ENCODE results near the gene NAV2. TPM values are rescaled to one million over a fixed set of nuclear protein-coding genes. Genes with fewer than 3 reads are reported as not detected.

The NAV2 gene
- total RNA-seq, 2 experiments from 2014 or later: 2.9 to 4.1 TPM

GRCh38 chr11:19972091-19972490 is 259.5 kb downstream of the NAV2 start:
- peaks cover 1% of the 10 kb centered on the region for H3K36me3 Mint-ChIP-seq
- no peaks in the 10 kb centered on the region for H3K9me3 Mint-ChIP-seq
- DNase-seq (no peak), ATAC-seq (ENCODE audit: low read depth) (no peak)
- peaks cover 6% of the 10 kb centered on the region for H3K4me1 Mint-ChIP-seq
- peaks cover 16% of the 10 kb centered on the region for H3K27me3 Mint-ChIP-seq
- POLR2A ChIA-PET: no interaction called here
- no peak overlapping the region for H3K4me3 Mint-ChIP-seq
- H3K27ac Mint-ChIP-seq: no peak overlapping the region

GRCh38 chr11:19972651-19973050 is 260.0 kb downstream of the NAV2 start:
- Mint-ChIP-seq H3K27me3 (peaks cover 18% of the 10 kb centered on the region), H3K9me3 (no peaks in the 10 kb centered on the region), H3K36me3 (peaks cover 1% of the 10 kb centered on the region), H3K4me3 (no peak overlapping the region), H3K27ac (no peak overlapping the region), H3K4me1 (peaks cover 6% of the 10 kb centered on the region)
- POLR2A ChIA-PET: no interaction called here
- DNase-seq: no peak
- ATAC-seq (ENCODE audit: low read depth): no peak

- H3K27me3 Mint-ChIP-seq: peaks cover 15% of the 10 kb centered on the region
- H3K9me3 Mint-ChIP-seq: no peaks in the 10 kb centered on the region
- DNase-seq: no peak
- no peak overlapping the region for H3K4me3 Mint-ChIP-seq
- no peak overlapping the region for H3K27ac Mint-ChIP-seq
- peaks cover 6% of the 10 kb centered on the region for H3K4me1 Mint-ChIP-seq
- H3K36me3 Mint-ChIP-seq: peaks cover 1% of the 10 kb centered on the region
- no peak for ATAC-seq (ENCODE audit: low read depth)
- POLR2A ChIA-PET: no interaction called here
Observed at GRCh38 chr11:19973136-19973635, 260.5 kb downstream of the NAV2 start.

- POLR2A ChIA-PET: no interaction called here
- Mint-ChIP-seq H3K36me3 (peaks cover 1% of the 10 kb centered on the region), H3K27me3 (peaks cover 14% of the 10 kb centered on the region), H3K4me1 (peaks cover 8% of the 10 kb centered on the region), H3K9me3 (no peaks in the 10 kb centered on the region), H3K27ac (no peak overlapping the region), H3K4me3 (no peak overlapping the region)
- no peak for ATAC-seq (ENCODE audit: low read depth)
- no peak for DNase-seq
Observed at GRCh38 chr11:19974886-19975285, 262.2 kb downstream of the NAV2 start.

- Mint-ChIP-seq H3K4me1 (peaks cover 8% of the 10 kb centered on the region), H3K27me3 (peaks cover 14% of the 10 kb centered on the region), H3K36me3 (peaks cover 1% of the 10 kb centered on the region), H3K4me3 (no peak overlapping the region), H3K27ac (no peak overlapping the region), H3K9me3 (no peaks in the 10 kb centered on the region)
- POLR2A ChIA-PET: no interaction called here
- DNase-seq (no peak), ATAC-seq (ENCODE audit: low read depth) (no peak)
Observed at GRCh38 chr11:19975414-19975990, 262.9 kb downstream of the NAV2 start.

GRCh38 chr11:19976281-19976941 is 263.8 kb downstream of the NAV2 start:
- DNase-seq: no peak
- Mint-ChIP-seq H3K4me1 (peaks cover 2% of the 10 kb centered on the region), H3K27me3 (peaks cover 14% of the 10 kb centered on the region), H3K4me3 (no peak overlapping the region), H3K9me3 (no peaks in the 10 kb centered on the region), H3K27ac (no peak overlapping the region), H3K36me3 (no peaks in the 10 kb centered on the region)
- POLR2A ChIA-PET: no interaction called here
- ATAC-seq (ENCODE audit: low read depth): no peak

- ATAC-seq (ENCODE audit: low read depth): no peak
- Mint-ChIP-seq H3K9me3 (no peaks in the 10 kb centered on the region), H3K4me3 (no peak overlapping the region), H3K36me3 (no peaks in the 10 kb centered on the region), H3K27ac (no peak overlapping the region), H3K4me1 (peaks cover 2% of the 10 kb centered on the region), H3K27me3 (peaks cover 9% of the 10 kb centered on the region)
- DNase-seq: no peak
- POLR2A ChIA-PET: no interaction called here
Observed at GRCh38 chr11:19977941-19978340, 265.3 kb downstream of the NAV2 start.

- Mint-ChIP-seq H3K4me1 (peaks cover 2% of the 10 kb centered on the region), H3K4me3 (no peak overlapping the region), H3K27me3 (peaks cover 9% of the 10 kb centered on the region), H3K27ac (no peak overlapping the region), H3K9me3 (no peaks in the 10 kb centered on the region), H3K36me3 (no peaks in the 10 kb centered on the region)
- DNase-seq: no peak
- no peak for ATAC-seq (ENCODE audit: low read depth)
- POLR2A ChIA-PET: no interaction called here
Observed at GRCh38 chr11:19978668-19979518, 266.3 kb downstream of the NAV2 start.

GRCh38 chr11:19979519-19979845 is 266.8 kb downstream of the NAV2 start:
- POLR2A ChIA-PET: no interaction called here
- no peak for ATAC-seq (ENCODE audit: low read depth)
- peaks cover 7% of the 10 kb centered on the region for H3K27me3 Mint-ChIP-seq

GRCh38 chr11:19980388-19980787 is 267.8 kb downstream of the NAV2 start:
- no peaks in the 10 kb centered on the region for H3K9me3 Mint-ChIP-seq
- H3K4me1 Mint-ChIP-seq: peaks cover 2% of the 10 kb centered on the region
- POLR2A ChIA-PET: no interaction called here
- H3K4me3 Mint-ChIP-seq: no peak overlapping the region
- DNase-seq (no peak), ATAC-seq (ENCODE audit: low read depth) (no peak)
- peaks cover 7% of the 10 kb centered on the region for H3K27me3 Mint-ChIP-seq
- no peak overlapping the region for H3K27ac Mint-ChIP-seq
- H3K36me3 Mint-ChIP-seq: no peaks in the 10 kb centered on the region

More at GRCh38 chr11:19979519-19979845, 266.8 kb downstream of the NAV2 start:
- Mint-ChIP-seq H3K9me3 (no peaks in the 10 kb centered on the region), H3K36me3 (no peaks in the 10 kb centered on the region), H3K4me3 (no peak overlapping the region), H3K27ac (no peak overlapping the region), H3K4me1 (peaks cover 2% of the 10 kb centered on the region)
- no peak for DNase-seq

- POLR2A ChIA-PET: no interaction called here
- peaks cover 2% of the 10 kb centered on the region for H3K4me1 Mint-ChIP-seq
- peaks cover 7% of the 10 kb centered on the region for H3K27me3 Mint-ChIP-seq
- no peaks in the 10 kb centered on the region for H3K9me3 Mint-ChIP-seq
- ATAC-seq (ENCODE audit: low read depth): no peak
- H3K27ac Mint-ChIP-seq: no peak overlapping the region
- H3K4me3 Mint-ChIP-seq: no peak overlapping the region
- no peaks in the 10 kb centered on the region for H3K36me3 Mint-ChIP-seq
- DNase-seq: no peak
Observed at GRCh38 chr11:19980957-19981669, 268.5 kb downstream of the NAV2 start.

- POLR2A ChIA-PET: no interaction called here
- H3K9me3 Mint-ChIP-seq: no peaks in the 10 kb centered on the region
- no peak for ATAC-seq (ENCODE audit: low read depth)
- peaks cover 7% of the 10 kb centered on the region for H3K27me3 Mint-ChIP-seq
- H3K4me1 Mint-ChIP-seq: peaks cover 2% of the 10 kb centered on the region
- no peak for DNase-seq
- no peak overlapping the region for H3K4me3 Mint-ChIP-seq
- H3K27ac Mint-ChIP-seq: no peak overlapping the region
- H3K36me3 Mint-ChIP-seq: no peaks in the 10 kb centered on the region
Observed at GRCh38 chr11:19982774-19983495, 270.3 kb downstream of the NAV2 start.
